SK-N-MC (cell line): ENCODE measurements around the gene DNAH11.
"Not testable (repeated sequence)": the region's sequence is repeated elsewhere in the genome, so short reads cannot be mapped to it uniquely, and the experiment has no call there.

Experiments used
- EZH2 ChIP-seq: fragments of 200-600 bp; sonication (generic); IDR thresholded peaks from one replicate; pipeline ENCODE4 v1.6.1; 2017; ENCODE audit warnings: antibody characterized with exemption
- FOXP2 ChIP-seq: optimal IDR thresholded peaks from 2 replicates; pipeline ENCODE3; 2011; ENCODE audit warnings: mild to moderate bottlenecking, moderate library complexity; ENCODE audit not compliant: insufficient read depth; ENCODE audit errors: extremely low read length, control extremely low read depth
- POLR2AphosphoS5 ChIP-seq: IDR thresholded peaks from 2 replicates; pipeline ENCODE4 v1.6.1; 2012; ENCODE audit warnings: mild to moderate bottlenecking, low read depth, low read length, borderline replicate concordance

DNA sequence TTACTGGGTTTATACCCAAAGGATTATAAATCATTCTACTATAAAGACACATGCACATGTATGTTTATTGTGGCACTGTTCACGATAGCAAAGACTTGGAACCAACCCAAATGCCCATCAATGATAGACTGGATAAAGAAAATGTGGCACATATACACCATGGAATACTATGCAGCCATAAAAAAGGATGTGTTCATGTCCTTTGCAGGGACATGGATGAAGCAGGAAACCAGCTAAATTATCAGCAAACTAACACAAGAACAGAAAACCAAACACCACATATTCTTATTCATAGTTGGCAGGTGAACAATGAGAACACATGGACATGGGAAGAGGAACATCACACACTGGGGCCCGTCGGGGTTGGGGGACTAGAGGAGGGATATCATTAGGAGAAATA is 390.5 kb downstream of the DNAH11 start:
- TF ChIP-seq POLR2AphosphoS5, EZH2, FOXP2: not testable (repeated sequence)
